Stimulated activated naive CD4-positive, alpha-beta T cell treated with Interleukin-2 at 50 U/mL for 16 hours (primary cell): ENCODE data around the gene CUEDC2.
A peak's percentile ranks its signal among the peaks of the same experiment; 100 is the strongest.
"Not testable (repeated sequence)": the region's sequence is repeated elsewhere in the genome, so short reads cannot be mapped to it uniquely, and the experiment has no call there.

Experiments used
- DNase-seq: peaks from one replicate; lab custom pipeline; 2025; lab: John Stamatoyannopoulos, UW

The CUEDC2 gene

DNA sequence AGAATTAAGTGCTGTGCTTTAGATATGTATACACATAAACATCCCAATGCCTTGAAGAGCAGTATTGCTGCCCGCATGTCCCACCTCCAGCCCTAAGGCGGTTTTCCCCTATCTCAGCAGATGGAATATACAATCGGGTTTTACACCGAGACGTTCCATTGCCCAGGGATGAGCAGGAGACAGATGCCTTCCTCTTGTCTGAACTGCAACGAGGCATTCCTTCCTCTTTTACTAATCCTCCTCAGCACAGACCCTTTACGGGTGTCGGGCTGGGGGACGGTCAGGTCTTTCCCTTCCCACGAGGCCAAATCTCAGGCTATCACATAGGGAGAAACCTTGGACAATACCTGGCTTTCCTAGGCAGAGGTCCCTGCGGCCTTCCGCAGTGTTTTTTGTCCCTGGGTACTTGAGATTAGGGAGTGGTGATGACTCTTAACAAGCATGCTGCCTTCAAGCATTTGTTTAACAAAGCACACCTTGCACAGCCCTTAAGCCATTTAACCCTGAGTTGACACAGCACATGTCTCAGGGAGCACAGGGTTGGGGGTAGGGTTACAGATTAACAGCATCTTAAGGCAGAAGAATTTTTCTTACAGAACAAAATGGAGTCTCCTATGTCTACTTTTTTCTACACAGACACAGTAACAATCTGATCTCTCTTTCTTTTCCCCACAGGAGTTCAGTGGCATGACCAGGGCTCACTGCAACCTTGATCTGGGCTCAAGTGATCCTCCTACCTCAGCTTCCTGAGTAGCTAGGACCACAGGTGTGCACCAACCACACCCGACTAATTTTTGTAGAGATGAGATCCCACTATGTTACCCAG lies 22.5 kb upstream of the CUEDC2 start:
- not testable (repeated sequence) for DNase-seq

DNA sequence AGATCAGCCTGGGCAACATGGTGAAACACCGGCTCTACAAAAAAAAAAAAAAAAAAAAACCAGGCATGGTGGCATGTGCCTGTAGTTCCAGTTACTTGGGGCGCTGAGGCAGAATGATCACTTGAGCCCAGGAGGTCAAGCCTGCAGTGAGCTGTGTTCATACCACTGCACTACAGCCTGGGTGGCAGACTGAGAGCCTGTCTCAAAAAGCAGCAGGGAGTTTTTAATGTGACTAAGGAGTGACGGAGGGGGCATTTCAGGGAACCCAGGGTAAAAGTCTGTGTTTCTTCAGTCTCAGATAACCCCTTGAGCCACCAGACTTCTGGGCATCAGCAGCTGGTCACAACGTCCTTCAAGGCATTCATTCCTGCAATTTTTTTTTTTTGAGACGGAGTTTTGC lies 21.1 kb upstream of the CUEDC2 start:
- no peak for DNase-seq

DNA sequence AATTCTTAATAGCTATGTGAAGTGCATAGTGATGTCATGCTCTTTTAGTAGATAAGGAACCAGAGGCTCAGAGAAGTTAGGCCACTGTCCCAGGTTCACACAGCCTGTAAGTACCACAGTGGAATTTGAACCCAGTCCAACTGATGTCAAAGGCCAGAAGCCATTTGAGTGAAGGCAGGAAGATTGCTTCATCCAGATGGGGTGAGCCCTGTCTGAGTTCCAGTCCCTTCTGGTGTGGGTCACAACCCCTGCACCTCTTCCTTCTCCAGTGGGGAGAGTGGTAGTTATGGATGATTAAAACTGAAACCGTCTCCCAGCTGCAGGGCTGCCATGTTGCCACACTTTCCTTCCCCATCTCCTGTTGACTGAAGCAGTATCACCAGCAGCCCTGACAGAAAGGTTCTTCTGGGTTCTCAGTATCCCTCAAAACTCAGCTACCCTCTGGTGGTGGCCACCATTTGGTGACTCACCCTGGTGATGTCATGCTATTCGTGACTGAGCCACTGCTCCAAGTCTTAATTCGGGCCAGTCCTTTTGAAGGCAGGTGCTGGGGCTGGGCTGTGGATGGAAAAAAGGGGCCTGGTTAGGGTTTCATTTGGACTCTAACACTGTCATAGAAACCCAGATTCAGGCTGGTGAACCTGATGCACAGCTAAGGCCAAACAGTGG lies 20.4 kb upstream of the CUEDC2 start:
- DNase-seq, result peak; percentile 69

DNA sequence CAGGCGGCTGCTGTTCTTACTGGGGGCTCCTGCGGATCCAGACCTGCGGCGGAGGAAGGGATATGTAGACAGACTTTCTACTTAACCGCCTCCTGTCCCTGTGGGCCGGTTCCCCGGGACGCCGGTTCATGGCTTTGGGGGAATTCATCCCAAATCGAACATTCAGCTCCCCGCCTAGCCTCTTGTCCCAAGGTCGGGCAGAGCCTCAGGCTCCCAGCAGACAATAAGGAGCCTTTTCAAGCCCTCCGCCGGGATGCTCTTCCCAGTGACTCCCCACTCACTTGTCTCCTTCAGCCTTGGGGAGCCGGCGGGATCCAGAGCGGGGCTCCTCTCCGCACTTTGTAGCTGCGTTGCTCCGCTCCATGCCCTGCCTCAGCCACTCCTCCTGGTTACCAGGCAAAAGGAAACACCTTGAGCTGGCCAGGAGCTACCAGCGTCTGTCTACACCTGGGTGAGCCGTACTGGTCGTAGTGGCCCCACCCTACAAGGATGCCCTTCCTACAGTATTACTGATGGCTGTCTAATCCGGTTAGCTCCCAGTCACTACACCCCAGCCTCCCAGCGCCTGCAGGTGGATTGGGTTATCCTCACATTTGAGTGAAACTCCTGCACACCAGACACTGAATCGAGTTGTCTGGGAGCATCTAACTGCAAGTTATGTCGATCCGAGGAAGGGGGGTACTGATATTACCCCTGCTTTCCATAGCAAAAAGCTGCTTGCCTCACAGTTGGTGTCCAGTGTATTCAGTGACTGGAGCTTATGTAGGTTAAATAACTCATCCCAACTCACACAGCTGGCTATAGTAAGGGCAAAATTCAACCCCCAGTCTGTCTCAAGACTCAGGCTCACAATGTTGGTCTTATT lies 19.0 kb upstream of the CUEDC2 start, which contains the start of gene C10orf95:
TSS of gene C10orf95 (minus strand) at position 439 of the 865 bp plus-strand sequence. CDS start 450 bp downstream, outside the sequence.
- no peak for DNase-seq

DNA sequence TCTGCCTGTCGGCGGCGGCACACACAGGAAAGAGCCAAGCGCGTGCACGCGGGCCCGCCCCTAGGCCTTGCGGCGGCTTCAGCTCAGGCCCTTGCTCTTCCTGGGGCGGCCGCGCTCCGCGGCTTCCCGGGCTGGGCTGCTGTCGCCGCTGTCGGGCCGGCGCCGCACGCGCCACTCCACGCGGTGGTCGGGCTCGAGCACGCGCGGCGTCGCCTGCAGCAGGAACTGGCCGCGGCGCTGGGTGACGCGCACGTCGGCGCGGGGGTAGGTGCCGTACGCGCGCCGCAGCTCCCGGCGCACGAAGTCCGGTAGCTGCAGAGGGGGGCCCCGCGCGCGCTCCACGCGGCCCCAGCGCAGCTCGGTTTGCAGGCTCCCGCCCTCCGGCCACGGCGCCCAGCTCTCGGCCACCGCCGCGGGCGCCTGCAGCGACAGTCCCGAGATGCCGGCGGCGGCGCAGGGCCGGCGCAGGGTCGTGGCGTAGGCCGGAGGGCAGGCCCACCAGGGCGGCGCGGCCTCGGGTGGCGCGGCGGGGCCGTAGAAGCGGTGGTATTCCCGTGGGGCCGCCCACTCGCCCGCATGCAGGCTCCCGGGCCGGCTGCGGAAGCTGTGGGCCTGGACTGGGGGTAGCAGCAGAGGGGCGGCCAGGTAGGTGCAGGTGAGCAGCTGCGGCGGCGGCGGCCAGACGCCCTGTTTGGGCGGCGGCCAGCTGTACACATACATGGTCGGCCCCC lies 18.2 kb upstream of the CUEDC2 start:
- peak; percentile 82 for DNase-seq

DNA sequence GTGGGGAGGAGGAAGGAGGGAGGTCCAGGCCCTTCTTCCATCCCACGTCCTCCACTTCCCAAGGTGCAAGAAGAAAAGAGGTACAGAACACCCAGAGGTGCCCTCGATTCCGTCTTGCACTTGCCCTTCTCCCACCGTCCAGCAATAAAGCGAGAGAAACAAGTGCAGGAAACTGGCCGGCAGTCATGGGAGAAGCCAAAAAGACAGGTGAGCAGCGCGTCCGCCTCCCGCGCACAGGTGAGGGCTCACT lies 17.7 kb upstream of the CUEDC2 start:
- no peak for DNase-seq

DNA sequence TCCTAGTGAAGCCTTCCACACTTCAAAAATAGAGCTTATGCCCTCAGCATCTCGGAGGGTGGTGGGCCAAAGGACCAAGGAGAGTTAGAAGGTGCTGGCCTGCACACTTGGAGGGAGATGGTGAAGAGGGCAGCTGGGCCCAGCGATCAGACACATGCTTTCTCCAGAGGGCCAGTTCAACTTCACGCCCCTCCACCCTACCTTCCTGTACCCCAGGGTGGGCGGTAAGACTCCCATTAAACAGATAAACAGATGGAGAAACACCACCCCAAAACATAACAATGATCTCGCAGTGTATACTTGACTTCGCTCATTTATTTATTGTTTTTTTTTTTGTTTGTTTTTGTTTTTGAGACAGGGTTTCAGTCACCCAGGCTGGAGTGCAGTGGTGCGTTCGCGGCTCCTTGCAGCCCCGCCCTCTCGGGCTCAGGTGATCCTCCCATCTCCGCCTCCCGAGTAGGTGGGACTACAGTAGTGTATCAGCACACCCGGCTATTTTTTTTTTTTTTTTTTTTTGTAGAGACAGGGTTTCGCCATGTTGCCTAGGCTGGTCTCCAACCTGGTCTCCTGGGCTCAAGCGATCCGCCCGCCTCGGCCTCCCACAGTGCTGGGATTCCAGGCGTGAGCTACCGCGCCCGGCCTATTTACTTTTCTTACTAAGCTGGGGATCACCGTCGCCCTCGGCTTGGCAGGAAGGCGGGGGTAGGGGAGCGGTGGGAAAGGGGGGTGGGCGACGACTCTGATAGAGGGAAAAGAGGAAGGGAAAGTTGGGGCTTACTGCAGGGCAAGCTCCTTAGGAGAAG lies 17.1 kb upstream of the CUEDC2 start:
- peak; percentile 87 for DNase-seq

DNA sequence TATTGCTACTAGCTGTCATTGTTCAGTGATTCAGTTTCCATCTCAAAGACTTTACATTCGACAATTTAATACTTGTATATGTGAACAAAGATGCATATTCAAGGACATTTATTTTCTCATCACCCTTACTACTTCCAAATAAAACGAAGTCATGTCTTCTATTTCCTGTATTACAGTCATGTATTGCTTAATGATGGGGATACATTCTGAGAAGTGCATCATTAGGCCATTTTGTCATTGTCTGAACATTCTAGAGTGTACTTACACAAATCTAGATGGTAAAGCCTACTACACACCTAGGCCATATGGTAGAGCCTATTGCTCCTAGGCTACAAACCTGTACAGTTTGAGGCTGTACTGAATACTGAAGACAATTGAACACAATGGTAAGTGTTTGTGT lies 12.5 kb upstream of the CUEDC2 start:
- DNase-seq, result no peak

DNA sequence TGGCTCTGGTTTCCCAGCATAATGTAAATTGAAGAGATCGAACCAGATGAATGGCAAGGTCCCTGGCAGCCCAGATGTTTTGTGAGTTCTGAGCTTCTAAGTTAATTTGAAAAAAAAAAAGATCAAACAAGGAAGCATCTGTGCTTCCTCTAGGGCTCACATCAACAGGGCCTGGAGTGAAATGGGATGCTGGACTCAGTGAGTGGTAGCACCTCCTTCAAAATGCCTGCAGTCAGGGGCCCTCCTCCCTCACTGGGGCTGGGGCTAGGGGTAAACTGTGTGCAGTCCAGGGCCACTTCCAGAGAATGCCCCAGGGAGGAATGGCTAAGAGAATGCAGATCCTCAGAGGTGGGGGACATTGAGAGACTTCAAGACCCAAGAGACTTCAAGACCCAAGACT lies 6.0 kb upstream of the CUEDC2 start:
- DNase-seq, result no peak

DNA sequence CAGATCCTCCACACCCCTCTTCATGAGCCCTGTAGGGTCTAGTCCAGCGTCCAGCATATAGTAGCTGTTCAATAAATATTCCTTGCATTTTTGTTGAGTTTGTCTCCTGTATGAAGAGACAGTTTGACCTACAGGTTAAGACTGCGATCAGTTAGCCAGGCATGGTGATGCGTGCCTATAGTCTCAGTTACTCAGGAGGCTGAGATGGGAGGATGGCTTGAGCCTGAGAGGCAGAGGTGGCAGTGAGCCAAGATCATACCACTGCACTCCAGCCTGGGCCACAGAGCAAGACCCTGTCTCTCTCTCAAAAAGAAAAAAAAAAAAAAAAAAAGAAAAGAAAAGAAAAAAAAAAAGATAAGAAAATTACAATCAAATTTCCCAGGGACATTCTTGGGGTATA lies 5.1 kb upstream of the CUEDC2 start:
- no peak for DNase-seq

DNA sequence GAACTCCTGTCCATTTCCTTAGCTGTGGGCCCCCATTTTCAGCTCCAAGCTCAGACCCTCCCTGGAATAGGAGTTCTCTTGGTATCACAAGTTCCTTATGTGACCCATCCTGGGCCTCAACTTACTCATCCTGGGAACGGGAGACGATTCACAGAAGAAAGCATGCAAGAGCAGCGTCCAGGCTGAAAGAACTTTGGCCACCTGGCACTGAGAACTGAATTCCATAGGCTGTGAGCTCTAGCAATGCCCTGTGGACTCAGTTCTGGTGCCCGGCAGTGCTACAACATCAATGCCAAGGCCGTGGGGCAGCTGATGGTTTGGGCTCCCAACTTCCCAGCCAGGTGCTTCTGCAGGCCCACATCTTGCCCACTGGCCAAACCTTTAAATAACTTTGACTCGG lies 3.9 kb upstream of the CUEDC2 start:
- no peak for DNase-seq

DNA sequence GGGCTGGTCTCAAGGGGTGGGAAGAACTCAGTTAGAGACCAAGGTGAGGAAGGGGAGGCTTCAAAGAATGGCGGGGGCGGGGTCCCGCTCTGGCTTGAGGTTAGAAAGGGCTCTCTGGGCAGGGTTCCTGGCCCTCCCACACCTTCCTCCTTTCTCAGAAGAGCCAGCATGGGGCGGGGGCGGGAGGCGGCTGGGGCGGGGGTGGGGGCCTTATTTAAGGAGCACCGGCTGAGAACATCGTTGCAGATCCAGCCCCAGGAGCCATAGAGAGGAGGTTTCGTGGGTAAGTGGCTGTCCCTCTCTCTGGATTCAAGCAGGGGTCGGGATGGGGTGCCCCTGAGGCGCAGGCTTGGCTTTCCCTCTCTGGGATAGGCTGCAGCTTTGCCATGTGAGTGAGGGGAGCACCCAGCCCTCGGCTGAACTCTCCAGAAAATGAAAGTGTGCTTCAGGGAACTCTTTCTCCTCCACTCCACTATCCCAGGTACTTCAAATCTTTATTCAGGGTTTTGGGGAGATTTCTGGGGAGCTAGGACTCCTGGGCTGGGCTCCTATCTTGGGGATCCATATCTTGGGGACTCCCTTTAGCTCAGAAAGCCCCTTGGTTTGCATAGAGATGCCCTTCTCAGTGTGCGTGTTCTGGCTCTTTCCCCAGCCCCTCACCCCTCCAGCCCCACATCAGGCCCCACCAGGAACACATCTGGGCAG lies 3.3 kb upstream of the CUEDC2 start:
- peak; percentile 50 for DNase-seq

DNA sequence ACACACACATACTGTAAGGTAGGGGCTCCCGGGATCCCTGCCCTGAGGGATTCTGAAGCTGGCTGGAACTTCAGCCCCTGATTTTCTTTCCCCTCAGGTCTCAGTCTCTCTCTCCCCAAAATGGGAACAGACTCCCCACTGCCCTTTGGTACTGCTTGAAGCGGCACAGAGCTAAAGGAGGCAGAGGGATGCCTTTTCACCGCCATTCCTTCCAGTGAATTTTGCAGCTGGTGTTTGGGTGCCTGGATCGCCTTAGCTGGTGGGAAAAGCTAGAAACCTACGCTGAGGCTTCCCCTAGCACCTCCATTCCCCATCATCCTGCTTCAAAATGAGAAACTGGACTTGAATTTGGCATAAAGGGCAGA lies 2.7 kb upstream of the CUEDC2 start:
- no peak for DNase-seq

DNA sequence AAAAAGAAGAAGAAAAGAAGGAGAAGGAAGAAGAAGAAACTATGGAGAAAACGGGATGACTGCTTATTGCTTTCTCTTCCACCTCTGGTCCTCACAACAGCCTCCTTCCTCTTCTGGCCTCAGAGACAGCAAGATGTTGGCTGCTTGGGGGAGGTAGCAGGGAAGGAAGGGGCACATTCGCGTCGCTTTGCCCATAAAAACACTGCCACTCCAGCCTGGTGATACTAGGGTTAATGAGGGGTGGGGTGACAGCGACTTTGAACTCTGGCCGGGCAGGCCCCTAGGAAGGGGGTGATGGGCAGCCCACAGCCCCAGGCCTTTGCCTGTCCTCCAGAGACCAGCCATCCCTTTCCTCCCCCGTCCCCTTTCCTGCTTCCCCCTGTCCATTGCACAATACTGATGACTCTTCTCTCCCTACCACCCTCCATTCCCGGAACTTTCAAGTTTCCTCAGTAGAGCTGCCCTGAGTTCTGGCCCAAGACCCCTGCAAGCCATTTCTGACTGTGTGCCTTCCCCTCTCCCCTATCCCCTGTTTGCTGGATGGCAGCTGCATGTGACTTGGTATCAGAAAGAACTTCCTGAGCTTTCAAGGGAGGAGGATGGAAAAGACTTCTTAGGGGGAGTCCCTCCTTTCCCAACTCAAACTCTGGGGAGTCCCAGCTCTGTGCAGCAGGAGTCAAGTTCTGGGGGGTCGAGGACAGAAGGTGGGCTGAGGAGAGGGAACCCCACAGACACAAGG lies 2.2 kb upstream of the CUEDC2 start:
- DNase-seq, result no peak

DNA sequence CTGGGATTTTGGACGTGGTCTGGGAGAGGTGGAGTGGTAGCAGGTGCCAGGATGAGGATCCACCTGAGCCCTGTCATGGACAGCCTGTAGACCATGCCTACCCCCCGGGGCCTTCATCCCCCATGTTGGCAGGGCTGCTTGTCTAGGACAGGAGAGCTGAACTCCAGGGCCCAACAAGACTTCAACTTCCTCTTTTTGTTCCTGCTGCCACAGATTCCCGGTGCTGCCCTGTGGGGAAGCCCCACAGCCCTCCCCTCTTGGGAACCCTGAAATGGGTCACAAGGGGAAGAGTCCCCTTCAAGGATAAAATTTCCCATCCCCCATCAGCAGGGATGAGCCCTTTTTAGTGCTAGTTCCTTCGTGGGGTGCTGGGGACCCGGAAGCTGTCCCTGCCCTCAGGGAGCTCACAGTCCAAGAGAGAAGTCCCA lies 1.3 kb upstream of the CUEDC2 start:
- DNase-seq, result no peak

DNA sequence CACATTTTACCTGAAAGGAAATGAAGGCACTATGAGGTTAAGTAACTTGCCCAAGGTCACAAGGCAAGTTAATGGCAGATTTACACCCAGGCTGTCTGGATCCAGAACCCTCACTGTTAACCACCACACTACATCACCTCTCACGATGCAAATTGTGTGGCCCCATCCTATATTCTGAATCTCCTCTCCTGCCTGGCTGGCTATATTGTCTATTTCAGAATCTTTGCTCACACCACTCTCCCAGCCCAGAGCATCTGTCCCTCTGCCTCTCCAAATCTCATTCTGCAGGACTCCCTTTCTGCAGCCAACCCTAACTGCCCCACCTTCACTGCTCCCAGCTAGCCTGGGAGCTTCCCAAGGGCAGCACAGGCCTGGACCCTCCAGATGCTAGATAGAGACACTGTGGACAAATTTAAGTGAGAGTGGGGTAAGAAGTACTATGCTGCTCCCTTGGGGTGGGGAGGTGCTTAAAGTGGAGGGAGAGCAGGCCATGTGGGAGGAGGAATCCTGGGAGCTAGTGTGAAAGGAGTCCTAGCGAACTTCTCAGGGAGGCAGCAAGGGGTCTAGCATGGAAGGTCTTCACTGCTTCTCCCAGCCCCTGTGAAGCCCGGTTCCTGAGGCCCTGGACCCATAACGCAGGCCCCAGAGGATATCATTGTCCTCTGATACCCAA lies 786 bp downstream of the CUEDC2 start:
- no peak for DNase-seq

DNA sequence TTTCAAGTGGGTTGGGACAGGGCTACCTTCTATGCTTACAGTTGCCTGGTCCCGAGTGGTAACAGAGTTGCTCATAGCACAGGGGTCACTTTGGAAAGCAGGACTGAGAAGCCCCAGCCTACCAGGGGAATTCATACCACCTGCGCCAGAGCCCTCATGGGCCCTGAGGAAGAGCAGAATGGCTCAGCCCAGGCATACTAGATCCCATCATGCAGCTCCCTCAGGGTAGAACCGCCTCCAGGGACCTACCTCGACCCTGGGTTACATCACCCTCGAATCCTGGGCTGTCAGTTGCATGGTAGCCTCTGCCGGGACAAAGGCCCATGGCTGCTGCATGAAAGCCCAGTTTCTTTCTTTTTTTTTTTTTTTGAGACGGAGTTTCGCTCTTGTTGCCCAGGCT lies 2.9 kb downstream of the CUEDC2 start:
- DNase-seq, result no peak

DNA sequence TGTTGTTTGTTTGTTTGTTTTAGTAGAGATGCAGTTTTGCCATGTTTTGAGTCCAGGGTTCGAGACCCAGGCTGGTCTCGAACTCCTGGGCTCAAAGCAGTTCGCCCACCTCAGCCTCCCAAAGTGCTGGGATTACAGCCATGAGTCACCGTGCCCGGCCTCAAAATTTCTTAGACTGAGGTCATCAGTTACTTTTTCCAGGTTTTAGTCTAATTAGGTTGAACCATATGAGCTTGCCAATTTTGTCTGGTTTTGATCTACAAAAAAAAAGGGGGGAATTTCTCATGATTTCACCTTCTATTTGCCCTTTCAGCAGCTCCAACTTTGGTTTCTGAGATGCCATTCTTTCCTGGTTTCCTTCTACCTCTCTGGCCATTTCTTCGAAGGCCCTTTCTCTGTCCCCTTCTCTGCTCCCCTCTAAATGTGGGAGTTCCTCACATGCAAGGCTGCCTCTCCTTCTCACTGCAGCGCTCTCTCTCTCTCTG lies 5.5 kb downstream of the CUEDC2 start:
- no peak for DNase-seq

DNA sequence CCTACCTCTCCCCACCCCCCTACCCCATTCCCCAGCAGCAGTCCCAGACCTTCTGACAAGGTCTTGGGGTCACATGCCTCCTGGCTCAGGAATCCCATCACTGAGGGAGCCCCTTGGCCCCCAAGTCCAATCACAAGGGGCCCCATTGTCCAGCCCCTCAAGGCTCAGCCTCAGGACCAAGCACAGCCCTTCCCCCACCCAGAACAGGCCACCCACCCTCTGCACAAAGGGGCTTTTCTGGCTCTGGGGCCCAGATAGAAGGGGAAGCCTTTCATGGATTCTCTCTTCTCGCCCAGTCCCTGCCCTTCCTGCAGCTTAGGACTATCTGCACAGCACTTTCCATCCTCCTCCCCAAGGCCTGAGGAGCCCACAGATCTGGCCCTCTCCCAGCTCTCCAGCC lies 6.9 kb downstream of the CUEDC2 start:
- no peak for DNase-seq
